Muscle of arm (tissue), 14 donors: ENCODE measurements around the gene LGALS4. TPM values are rescaled to one million over a fixed set of nuclear protein-coding genes. Genes with fewer than 3 reads are reported as not detected.
"Not testable (repeated sequence)": the region's sequence is repeated elsewhere in the genome, so short reads cannot be mapped to it uniquely, and the experiment has no call there.

Experiments
- DNase-seq: peaks from one replicate; pipeline ENCODE4 v3.0.0-alpha.2; 2013
- long read RNA-seq, 11 donors: transcript quantifications; one replicate each; lab custom pipeline, GENCODE V29; 2026
- polyA plus RNA-seq, 12 donors: library from polyadenylated mRNA; unstranded; fragments of 120-200 nt; gene quantifications; one replicate each; pipeline ENCODE4 v1.2.1, GENCODE V29; 2013; ENCODE audit not compliant: insufficient read length in 12 of 12

LGALS4 gene
- polyA plus RNA-seq = 100 to 1,000 TPM in 1 of 12 donors, 1 to 10 TPM in 4, under 1 TPM in 6, not detected in 1; 0.50 to 236 (median 0.88) TPM
- long read RNA-seq, donor 1, transcript LGALS4-203 (5 exons, 1,345 nt) = minor isoform, 12 of 1,340 reads
- long read RNA-seq, donor 1, transcript LGALS4-205 (4 exons, 413 nt) = minor isoform, 33 of 1,340 reads
- long read RNA-seq, donor 1, transcript LGALS4-201 (10 exons, 1,535 nt) = major isoform, 577 of 1,340 reads
- long read RNA-seq, donor 1, transcript LGALS4-206 (4 exons, 491 nt) = minor isoform, 5 of 1,340 reads
- long read RNA-seq, donor 1, partial matches to known transcripts = 567 of 1,340 reads
- long read RNA-seq, donor 1, other reads (novel, unspliced or antisense) = 145 of 1,340 reads
- long read RNA-seq, donor 2 = 0 reads
- long read RNA-seq, donor 3, partial matches to known transcripts = 0 of 1 reads
- long read RNA-seq, donor 3, other reads (novel, unspliced or antisense) = 0 of 1 reads
- long read RNA-seq, donor 4 = 0 reads
- long read RNA-seq, donor 5, partial matches to known transcripts = 0 of 2 reads
- long read RNA-seq, donor 5, other reads (novel, unspliced or antisense) = 0 of 2 reads
- long read RNA-seq, donor 6 = 0 reads
- long read RNA-seq, donor 7 = 0 reads
- long read RNA-seq, donor 8, partial matches to known transcripts = 0 of 2 reads
- long read RNA-seq, donor 8, other reads (novel, unspliced or antisense) = 0 of 2 reads
- long read RNA-seq, donor 9 = 0 reads
- long read RNA-seq, donor 10 = 0 reads
- long read RNA-seq, donor 11 = 0 reads

- no peak for DNase-seq
Observed at GRCh38 chr19:38812841-38813320, at the start of gene LGALS4. Gene LGALS4 (minus strand): TSS chr19:38812945. CDS start chr19:38812886, 59 bp downstream.

DNA sequence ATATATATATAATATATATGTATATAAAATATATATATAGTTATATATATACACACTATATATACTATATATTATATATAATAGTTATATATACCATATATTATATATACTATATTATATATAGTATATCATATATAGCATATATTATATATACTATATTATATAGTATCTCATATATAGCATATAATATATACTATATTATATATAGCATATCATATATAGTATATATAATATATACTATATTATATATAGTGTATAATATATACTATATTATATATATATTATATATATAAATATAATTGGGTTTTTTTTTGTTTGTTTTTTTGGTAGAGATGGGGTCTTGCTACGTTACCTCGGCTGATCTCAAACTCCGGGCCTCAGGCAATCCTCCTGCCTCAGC is 48.6 kb upstream of the LGALS4 start:
- DNase-seq = no peak

- DNase-seq = not testable (repeated sequence)
Observed at GRCh38 chr19:38859631-38860204, 47.0 kb upstream of the LGALS4 start.

DNA sequence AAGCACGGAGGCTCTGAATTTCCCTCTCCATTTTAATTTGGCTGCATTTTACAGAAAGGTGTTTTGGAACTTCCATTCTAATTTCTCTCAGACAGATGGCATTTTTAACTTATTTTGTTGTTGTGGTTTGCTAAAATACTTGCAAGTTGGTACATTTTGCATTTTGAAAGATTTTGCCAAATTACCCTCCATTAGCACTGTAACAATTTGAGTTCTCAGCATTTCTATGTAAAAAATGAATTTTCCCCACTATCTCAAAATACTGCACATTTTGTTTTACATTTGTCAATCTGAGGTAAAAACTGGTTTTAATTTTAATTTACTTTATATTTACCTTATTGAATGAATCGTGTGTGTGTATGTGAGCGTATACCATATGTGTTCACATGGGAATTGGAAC is 44.1 kb upstream of the LGALS4 start:
- DNase-seq = no peak

DNA sequence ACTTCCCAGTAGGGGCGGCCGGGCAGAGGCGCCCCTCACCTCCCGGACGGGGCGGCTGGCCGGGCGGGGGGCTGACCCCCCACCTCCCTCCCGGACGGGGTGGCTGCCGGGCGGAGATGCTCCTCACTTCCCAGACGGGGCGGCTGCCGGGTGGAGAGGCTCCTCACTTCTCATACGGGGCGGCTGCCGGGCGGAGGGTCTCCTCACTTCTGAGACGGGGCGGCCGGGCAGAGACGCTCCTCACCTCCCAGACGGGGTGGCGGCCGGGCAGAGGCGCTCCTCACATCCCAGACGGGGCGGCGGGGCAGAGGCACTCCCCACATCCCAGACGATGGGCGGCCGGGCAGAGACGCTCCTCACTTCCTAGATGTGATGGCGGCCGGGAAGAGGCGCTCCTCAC is 43.0 kb upstream of the LGALS4 start:
- not testable (repeated sequence) for DNase-seq

DNA sequence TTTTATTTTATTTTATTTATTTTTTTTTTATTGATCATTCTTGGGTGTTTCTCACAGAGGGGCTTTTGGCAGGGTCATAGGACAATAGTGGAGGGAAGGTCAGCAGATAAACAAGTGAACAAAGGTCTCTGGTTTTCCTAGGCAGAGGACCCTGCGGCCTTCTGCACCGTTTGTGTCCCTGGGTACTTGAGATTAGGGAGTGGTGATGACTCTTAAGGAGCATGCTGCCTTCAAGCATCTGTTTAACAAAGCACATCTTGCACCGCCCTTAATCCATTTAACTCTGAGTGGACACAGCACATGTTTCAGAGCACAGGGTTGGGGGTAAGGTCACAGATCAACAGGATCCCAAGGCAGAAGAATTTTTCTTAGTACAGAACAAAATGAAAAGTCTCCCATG is 42.2 kb upstream of the LGALS4 start:
- not testable (repeated sequence) for DNase-seq

DNA sequence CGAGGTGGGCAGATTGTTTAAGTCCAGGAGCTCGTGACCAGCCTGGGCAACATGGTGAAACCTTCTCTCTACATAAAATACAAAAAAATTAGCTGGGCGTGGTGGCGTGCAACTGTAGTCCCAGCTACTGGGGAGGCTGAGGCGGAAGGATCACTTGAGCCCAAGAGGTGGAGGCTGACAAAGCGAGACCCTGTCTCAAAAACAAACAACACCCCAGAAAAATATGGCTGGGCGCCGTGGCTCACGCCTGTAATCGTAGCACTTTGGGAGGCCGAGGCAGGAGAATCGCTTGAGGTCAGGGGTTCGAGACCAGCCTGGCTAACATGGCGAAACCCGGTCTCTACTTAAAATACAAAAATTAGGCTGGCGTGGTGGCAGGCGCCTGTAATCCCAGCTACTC is 40.5 kb upstream of the LGALS4 start:
- DNase-seq = no peak

- peak; percentile 59 for DNase-seq
Observed at GRCh38 chr19:38852231-38853044, 39.7 kb upstream of the LGALS4 start.

GRCh38 chr19:38851622-38852230 is 39.0 kb upstream of the LGALS4 start:
- peak; percentile 96 for DNase-seq

DNA sequence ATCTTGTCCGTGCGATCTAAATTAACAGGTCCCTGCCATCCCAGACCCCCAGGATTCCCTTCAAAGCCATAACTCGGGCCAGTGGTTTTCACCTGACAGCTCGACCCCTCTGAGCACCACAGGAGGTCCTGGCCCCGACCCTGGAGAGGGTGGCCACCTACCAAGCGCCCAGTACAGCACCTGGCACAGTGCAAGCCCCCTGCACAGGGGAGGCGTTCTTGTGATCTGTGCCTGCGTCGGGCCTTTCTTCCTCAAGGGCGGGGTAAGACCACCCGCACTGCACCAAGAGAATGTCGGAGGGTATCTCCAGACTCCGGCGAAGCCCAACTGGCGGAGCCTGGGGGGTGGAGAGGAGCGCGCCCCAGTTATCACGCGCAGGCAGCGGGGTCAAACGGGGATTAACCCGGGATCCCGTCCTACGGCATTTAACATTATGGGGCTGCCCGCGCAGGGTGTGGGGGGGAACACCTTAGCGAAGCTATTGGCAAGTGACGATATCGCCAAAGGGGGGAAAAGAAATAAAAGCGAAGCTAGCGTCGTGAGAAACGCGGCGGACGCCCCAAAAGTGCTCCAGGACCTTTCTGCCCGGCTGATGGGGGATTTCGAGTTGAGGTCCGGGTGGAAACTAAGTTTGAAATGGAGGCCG is 38.4 kb upstream of the LGALS4 start:
- DNase-seq = no peak

DNA sequence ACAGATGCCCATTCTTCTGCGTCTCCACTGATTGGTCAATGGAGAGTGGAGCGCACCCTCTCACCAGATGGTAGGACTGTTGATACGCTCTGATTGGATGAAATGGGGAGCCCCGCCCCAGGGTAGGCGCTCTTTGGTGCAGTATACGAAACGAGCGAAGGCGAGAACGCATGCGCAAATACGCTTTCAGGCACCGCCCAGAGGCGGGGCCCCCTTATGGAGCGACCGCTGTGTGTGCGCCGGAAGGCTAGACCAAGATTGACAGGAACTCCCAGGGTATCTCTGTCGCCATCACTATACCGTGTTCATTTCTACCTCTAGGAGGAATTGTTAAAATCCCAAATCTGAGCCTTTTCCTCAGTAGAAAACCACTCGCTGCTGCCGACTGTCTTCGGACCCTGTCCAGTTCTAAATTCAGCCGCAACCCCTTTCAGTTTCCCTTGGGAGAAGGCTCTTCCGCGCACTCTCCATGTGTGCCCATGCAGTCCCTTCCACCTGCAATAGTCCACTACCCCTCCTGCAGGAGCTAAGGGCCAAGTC is 37.8 kb upstream of the LGALS4 start:
- DNase-seq = peak; percentile 100

GRCh38 chr19:38849860-38850435 is 37.2 kb upstream of the LGALS4 start, which contains the start of gene HNRNPL:
Gene HNRNPL (minus strand): TSS chr19:38849986. CDS start chr19:38849966, 20 bp downstream.
- no peak for DNase-seq

GRCh38 chr19:38849147-38849859 is 36.6 kb upstream of the LGALS4 start:
- DNase-seq = peak; percentile 96

DNA sequence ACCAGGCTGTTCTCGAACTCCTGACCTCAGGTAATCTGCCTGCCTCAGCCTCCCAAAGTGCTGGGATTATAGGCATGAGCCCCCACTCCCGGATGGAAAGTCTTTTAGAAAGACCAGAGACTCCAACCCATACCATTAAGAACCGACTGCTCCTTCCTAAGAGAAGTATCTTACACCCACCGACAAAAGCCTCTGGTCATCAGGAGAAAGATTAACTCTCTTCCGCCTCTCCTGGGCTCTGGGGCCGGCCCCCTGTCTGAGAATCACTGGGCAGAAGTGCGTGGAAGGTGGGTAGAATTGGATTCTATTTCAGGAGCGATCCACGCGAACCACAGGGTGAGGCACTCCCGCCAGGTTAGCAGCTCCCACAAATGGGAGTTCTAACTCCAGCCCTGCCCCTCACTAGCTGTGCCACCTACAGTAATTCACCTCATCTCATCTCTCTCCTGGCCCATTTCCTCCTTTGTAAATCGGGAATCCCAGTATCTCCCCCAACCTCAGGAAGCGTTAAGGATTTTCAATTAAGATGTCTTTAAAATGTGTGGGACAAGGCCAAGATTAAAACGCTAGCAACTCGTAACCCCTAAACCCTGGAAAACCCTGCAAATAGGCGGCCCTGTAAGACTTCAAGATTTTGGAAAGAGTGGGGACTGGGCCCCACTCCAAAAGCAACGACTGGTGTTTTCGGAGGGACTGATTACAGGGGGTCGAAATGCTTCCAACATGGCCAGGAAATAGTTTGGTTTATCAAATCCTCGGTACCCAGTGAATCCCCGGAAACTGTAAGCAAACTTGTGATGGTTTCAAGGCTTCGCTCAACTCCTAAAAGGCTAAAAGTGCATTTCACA is 35.8 kb upstream of the LGALS4 start:
- DNase-seq = no peak

GRCh38 chr19:38846097-38846496 is 33.4 kb upstream of the LGALS4 start:
- DNase-seq = no peak

DNA sequence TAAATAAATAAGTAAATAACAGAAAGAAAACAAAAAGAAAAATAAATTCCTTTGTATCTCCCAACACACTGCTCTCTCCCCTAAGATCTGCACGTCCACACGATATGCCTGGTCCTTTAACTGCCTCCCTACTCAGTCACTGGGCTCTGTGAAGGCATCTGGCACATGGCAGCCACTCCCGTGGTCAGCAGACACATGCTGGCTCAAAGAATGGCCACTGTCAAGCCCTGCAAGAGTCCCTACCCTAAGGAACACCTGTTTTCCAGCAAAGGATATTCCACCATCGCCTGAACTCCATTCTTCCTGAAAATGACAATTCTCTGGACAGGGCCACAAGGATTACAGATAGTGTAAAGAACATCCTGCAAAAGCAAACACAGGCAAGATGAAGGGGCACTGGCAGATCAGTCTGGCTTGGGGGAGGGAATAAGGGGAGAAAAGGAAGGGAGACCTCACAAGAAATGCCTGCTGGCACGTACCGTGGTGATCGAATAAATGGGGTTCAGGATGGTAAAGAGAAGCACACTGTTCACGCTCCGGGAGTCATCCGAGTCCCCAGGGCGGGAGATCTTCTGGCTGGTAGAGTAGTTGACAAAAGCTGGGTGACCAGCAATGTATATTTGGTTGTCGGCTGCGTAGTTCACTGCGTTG is 32.8 kb upstream of the LGALS4 start:
- no peak for DNase-seq

DNA sequence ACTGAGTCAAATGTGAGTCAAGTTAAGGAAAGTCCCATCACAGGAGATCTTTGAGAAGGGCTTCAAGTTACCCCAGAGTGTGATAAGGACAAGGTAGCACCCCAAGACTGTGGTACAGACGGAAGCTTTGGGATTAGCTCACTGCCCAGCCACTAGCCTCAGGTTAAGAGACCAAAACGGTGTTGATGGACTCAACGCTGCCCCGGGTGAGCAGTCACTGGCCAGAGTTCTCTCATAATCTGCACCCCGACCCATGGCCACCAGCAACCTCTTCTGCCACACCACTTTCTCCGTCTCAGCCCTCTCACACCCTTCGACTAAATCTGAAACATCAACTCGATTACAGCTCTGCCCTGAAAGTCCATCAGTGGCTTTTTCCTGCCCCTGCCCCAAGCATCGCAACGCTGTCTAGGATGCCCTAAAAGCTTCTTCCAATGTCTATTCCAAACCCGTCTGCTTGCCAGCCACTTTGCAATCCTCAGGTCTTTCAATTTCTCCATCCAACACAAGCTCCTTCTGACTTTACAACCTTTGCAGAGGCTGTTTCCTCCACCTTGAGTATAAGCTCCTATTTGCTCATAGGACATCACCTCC is 31.4 kb upstream of the LGALS4 start:
- no peak for DNase-seq
